Measurements from ENCODE around the gene C2orf92. TPM values are rescaled to one million over a fixed set of nuclear protein-coding genes. Genes with fewer than 3 reads are reported as not detected.

C2orf92 gene
- total RNA-seq, 1 donor from 2014 or later = 0.96 TPM

- no peak for TF ChIP-seq CTCF (IDR thresholded peaks at IDR 0.05; ENCODE audit: insufficient read depth, low read length, poor library complexity, severe bottlenecking)
- no peak for DNase-seq (ENCODE audit: low read depth)
- Histone ChIP-seq H3K27me3 (ENCODE audit: control insufficient read depth, insufficient read depth, low read length) (peaks cover 2% of the 10 kb centered on the region), H3K4me3 (ENCODE audit: low read depth, low read length) (no peak overlapping the region), H3K36me3 (ENCODE audit: control insufficient read depth, insufficient read depth, low read length) (no peaks in the 10 kb centered on the region)
Observed at GRCh38 chr2:97701186-97701585, 31.7 kb downstream of the C2orf92 start.

GRCh38 chr2:97701851-97702465 is 32.4 kb downstream of the C2orf92 start:
- peaks cover 2% of the 10 kb centered on the region for H3K27me3 ChIP-seq (ENCODE audit: control insufficient read depth, insufficient read depth, low read length)
- no peak for TF ChIP-seq CTCF (IDR thresholded peaks at IDR 0.05; ENCODE audit: insufficient read depth, low read length, poor library complexity, severe bottlenecking)
- H3K4me3 ChIP-seq (ENCODE audit: low read depth, low read length) = no peak overlapping the region
- no peak for DNase-seq (ENCODE audit: low read depth)
- no peaks in the 10 kb centered on the region for H3K36me3 ChIP-seq (ENCODE audit: control insufficient read depth, insufficient read depth, low read length)

GRCh38 chr2:97702731-97703470 is 33.4 kb downstream of the C2orf92 start:
- Histone ChIP-seq H3K4me3 (ENCODE audit: low read depth, low read length) (no peak overlapping the region), H3K36me3 (ENCODE audit: control insufficient read depth, insufficient read depth, low read length) (no peaks in the 10 kb centered on the region), H3K27me3 (ENCODE audit: control insufficient read depth, insufficient read depth, low read length) (peaks cover 4% of the 10 kb centered on the region)
- TF ChIP-seq CTCF (IDR thresholded peaks at IDR 0.05; ENCODE audit: insufficient read depth, low read length, poor library complexity, severe bottlenecking) = no peak
- DNase-seq (ENCODE audit: low read depth) = no peak

- Histone ChIP-seq H3K4me3 (ENCODE audit: low read depth, low read length) (no peak overlapping the region), H3K27me3 (ENCODE audit: control insufficient read depth, insufficient read depth, low read length) (peaks cover 5% of the 10 kb centered on the region), H3K36me3 (ENCODE audit: control insufficient read depth, insufficient read depth, low read length) (no peaks in the 10 kb centered on the region)
- DNase-seq (ENCODE audit: low read depth) = no peak
- TF ChIP-seq CTCF (IDR thresholded peaks at IDR 0.05; ENCODE audit: insufficient read depth, low read length, poor library complexity, severe bottlenecking) = no peak
Observed at GRCh38 chr2:97703741-97704140, 34.2 kb downstream of the C2orf92 start.

- no peak overlapping the region for H3K4me3 ChIP-seq (ENCODE audit: low read depth, low read length)
- no peak for DNase-seq (ENCODE audit: low read depth)
- H3K27me3 ChIP-seq (ENCODE audit: control insufficient read depth, insufficient read depth, low read length) = peaks cover 5% of the 10 kb centered on the region
- no peak for TF ChIP-seq CTCF (IDR thresholded peaks at IDR 0.05; ENCODE audit: insufficient read depth, low read length, poor library complexity, severe bottlenecking)
- H3K36me3 ChIP-seq (ENCODE audit: control insufficient read depth, insufficient read depth, low read length) = no peaks in the 10 kb centered on the region
Observed at GRCh38 chr2:97704989-97705388, 35.5 kb downstream of the C2orf92 start.

Data from kidney epithelial cell (primary cell).